ENCODE measurements around the gene TUBB1.
"Not testable (repeated sequence)": the region's sequence is repeated elsewhere in the genome, so short reads cannot be mapped to it uniquely, and the experiment has no call there.

The TUBB1 gene

DNA sequence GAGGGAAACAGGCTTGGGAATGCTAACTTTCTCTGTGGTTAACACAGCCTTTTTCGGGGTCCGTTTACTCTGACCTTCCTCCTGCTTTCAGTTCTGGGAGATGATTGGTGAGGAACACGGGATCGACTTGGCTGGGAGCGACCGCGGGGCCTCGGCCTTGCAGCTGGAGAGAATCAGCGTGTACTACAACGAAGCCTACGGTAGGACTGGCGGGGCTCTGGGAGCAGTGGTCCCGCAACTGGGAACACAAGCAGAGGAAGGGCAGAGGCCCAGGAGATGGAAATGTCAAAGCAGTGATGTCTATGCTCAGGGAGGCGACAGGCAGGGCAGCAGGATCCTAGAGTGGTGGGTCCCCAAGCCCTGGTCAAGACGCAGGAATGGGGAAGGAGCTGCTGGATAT lies 3.5 kb downstream of the TUBB1 start:
- no peak for DNase-seq (ENCODE audit: low read depth)

DNA sequence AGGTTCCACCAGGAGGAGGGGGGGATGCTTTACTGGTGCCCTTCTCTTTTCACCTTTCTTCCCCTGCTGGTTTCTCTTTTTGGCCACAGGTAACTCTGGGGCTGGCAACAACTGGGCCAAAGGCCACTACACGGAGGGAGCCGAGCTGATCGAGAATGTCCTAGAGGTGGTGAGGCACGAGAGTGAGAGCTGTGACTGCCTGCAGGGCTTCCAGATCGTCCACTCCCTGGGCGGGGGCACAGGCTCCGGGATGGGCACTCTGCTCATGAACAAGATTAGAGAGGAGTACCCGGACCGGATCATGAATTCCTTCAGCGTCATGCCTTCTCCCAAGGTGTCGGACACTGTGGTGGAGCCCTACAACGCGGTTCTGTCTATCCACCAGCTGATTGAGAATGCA lies 4.4 kb downstream of the TUBB1 start:
- DNase-seq (ENCODE audit: low read depth), result no peak

DNA sequence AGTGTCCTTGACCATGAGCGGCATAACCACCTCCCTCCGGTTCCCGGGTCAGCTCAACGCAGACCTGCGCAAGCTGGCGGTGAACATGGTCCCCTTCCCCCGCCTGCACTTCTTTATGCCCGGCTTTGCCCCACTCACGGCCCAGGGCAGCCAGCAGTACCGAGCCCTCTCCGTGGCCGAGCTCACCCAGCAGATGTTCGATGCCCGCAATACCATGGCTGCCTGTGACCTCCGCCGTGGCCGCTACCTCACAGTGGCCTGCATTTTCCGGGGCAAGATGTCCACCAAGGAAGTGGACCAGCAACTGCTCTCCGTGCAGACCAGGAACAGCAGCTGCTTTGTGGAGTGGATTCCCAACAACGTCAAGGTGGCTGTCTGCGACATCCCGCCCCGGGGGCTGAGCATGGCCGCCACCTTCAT lies 4.9 kb downstream of the TUBB1 start:
- no peak for DNase-seq (ENCODE audit: low read depth)

DNA sequence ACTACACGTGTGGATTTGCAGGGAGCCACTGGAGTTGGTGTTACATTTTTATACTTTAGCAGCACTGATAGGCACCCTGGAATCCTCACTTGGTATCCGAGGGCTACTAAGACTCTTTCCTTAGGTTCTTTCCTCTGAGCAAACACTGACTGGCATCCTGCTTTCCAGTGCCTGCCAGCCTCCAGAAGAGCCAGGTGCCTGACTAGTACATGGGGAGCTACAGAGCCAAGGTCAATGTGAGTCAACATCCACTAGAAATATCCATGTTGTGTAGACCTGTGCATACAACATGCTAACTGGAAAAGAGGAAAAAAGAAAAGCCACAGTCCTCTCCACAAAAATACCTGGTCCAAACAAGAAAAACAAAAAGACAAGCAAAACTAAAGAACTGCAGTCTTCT lies 5.9 kb downstream of the TUBB1 start:
- no peak for DNase-seq (ENCODE audit: low read depth)

DNA sequence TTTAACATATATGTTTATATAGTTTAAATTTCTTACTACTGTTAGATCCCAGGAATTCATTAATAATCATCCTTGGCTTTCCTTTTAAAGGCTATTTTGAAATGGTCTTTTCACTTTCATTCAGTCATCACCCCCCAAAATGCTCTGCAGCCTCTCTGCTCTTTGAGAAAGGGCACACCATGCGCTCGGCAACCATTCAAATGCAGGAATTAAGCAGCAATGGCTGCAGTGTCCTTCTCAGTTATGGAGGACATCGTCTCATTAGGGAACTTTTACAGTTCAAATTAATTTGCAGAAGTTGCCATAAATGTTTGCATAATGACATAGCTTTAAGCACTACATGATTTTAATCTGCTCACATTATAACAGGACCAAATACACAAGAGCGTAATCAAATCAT lies 6.3 kb downstream of the TUBB1 start:
- DNase-seq (ENCODE audit: low read depth), result no peak

DNA sequence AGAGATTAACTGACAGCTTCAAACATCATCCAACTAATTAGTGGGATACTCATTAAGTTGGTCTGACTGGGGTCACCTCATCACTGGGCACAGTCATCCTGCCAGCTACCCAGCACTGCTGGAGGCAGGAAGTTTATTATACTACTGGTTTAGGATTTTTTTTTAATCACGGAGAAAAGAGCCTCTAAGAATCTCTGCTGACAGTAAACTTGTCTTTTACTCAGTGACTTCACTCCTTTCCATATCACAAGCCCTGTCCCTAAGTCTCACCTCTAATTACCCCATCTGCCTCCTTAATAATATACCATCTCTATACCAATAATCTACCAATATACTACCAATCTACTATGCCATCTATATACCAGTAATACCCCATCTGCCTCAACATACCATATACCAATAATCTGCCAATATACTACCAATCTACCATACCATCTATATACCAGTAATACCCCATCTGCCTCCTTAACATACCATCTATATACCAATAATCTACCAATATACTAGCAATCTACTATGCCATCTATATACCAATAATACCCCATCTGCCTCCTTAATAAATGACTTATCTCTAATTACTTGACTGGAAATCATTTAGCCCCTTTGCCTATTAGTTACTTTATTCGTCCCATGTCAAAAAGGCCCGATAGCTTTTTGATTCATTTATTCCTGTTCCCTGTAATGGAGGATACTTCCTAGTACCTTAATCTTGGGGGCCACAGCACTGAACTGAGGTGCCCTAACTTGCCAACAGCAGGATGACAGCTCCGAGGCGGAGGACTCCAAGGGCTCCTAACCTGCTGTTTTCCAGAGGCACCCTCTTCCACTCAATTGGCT lies 7.9 kb downstream of the TUBB1 start:
- no peak for DNase-seq (ENCODE audit: low read depth)

DNA sequence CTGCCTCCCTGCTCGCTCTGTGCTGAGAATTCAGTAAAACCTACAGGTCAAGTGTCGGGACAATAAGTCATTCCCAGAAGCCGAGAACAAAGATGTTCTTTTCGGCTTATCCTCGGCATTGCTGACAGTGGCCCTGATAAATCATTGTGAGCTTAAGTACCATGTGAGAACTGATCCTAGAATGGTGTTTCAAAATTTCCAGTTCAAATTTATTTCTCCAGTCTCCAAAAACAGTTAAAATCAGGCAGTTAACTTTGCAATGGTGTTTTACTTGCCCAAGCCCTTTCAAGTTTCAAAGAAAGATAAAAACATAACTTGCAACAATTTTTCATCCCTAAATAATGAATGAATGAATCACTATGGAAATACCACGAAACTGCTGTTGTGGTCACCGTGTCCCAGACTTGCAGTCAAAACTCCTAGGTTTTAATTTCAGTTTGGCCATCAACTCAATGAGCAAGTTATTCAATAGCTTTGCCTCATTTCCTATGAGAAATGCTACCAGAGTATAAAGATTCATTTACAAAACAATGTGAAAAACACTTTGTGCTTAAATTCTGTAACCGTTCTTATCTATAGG lies 8.6 kb downstream of the TUBB1 start:
- DNase-seq (ENCODE audit: low read depth), result no peak

DNA sequence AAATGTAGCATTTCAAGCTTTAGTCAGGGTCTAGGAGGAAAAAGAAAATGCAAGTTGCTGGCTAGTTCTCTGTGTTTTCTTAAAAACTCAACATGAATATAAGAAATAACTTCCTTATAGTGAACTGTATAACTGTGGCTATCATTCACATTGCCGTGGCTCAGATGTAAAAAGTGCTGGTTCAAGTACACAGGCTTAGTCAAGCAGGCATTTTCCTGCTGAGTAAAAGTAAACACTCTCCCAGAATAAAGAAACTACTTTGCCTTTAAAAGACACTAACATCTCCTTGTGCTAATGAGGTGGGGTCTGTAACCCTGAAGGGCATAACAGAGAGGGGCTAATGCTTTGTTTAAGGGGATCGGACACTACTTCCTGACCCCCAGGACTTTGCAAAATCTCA lies 9.6 kb downstream of the TUBB1 start:
- no peak for DNase-seq (ENCODE audit: low read depth)

DNA sequence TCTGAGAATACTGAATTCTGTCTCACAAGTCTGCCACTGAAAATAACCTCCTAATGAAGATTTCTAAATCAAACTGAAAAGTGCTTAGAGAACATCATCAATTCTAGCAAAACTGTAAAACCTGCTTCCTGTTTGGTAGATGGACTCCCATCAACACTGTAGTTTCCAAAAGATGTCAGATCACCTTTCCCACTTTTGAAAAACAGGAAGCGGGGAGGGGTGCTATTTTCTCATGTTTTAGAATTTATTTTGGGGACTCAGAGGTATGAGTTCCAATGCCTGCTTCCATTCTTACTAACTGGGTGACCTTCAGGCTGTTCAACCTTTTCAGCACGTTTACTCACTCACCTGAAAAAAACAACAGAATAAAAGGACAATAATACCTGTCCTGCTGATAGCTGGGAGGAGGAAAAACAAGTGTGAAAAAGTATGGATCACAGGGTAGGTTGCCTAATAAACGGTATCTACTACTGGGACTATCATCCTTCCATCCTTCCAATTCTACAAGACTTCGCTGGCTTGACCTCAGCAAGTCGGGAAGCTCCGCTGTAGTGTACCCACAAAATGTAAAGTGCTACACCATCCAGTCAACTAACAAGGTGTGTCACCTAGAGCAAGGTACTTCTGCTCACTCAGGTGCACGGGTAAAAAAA lies 11.8 kb downstream of the TUBB1 start:
- DNase-seq (ENCODE audit: low read depth), result no peak

DNA sequence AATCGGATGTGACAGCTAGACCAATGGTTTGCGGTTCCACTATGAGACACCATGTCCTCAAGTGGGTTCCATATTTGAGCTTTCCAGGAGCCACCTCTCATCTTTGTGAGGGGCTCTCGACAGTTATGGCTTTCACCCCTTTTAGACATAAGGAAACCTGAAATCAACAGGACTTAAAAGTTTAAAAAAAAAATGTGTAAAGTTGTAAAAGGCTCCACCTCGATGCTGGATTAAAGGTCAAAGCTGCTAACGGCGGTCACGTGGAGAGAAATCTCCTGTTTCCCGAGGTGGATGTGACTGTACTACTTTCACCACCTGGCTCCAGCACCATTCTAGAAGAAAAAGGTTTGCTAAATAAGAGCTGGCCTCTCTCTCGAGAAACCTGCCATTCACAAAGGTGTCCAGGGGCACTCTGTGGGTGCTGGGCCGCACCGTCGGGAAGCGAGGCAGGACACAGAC lies 12.4 kb downstream of the TUBB1 start:
- DNase-seq (ENCODE audit: low read depth), result no peak

DNA sequence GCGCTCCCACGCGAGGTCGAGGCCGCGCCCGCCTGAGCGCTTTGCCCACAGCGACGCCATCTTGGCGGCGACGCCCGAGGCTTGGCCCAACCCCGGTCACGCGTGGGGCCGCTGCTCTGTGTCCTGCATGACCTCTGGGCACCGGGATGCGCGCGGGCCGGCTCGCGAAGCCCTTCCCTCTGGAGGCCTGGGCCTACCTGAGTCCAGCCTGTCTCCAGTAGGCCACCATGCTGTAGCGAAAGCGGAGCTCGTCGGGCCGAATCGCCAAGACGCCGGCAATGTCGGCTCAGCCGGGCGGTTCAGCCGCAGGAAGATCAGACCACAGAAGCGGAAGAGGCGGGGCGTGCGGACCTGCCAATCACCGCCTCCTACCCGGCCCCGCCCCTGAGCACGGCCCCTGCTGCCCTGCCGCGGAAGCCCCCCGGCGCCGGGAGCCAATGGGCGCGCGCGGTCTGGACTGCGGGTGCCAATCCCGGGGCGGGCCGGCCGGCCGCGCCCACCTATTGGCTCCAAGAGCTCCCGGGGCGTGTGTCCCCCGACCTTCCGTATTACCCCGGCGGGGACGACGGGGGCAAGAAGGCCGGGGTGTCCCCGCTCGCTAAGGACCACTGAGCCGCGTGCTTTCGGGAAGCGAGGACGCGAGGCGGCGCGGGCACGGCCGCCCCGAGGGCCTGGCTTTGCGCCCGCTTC lies 12.9 kb downstream of the TUBB1 start, which contains the start of gene ATP5F1E:
ATP5F1E (minus strand) TSS at position 313 of the 690 bp plus-strand sequence; CDS start at position 229, 84 bp downstream.
- DNase-seq (ENCODE audit: low read depth), result peak; percentile 88

DNA sequence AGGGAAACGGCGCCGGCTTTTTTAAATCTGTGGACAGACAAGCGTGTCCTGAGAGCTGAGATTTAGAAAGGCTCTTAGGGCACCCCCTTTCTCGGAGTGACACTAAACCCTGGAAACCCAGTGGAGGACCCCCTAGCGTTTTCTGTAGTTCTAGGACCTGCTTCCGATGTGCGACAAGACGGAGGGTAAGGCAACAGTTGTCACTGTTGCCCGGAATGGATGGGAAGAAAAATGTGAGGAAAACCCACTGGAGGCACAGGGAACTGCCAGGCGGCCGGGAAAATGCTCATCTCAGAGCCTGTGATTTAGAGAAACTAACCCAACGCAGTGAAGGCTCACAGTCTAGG lies 13.5 kb downstream of the TUBB1 start:
- no peak for DNase-seq (ENCODE audit: low read depth)

DNA sequence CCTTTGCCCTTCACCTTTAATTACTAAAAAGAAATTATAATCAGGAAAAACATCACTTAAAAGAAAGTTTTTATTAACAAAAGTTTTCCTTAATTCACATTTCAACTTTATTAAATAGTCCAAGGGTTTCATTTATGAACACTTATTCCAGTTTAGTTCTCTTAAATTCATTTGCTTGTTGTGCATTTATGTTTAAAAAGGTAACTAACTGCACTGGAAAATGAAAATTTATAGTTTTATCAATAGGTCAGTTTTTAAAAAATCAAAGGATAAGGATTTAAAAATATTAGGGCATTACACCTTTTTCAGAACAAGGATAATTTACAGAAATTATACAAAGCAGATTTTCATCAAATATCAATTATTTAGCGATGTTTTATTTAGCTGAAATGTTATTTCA lies 13.9 kb downstream of the TUBB1 start:
- no peak for DNase-seq (ENCODE audit: low read depth)

DNA sequence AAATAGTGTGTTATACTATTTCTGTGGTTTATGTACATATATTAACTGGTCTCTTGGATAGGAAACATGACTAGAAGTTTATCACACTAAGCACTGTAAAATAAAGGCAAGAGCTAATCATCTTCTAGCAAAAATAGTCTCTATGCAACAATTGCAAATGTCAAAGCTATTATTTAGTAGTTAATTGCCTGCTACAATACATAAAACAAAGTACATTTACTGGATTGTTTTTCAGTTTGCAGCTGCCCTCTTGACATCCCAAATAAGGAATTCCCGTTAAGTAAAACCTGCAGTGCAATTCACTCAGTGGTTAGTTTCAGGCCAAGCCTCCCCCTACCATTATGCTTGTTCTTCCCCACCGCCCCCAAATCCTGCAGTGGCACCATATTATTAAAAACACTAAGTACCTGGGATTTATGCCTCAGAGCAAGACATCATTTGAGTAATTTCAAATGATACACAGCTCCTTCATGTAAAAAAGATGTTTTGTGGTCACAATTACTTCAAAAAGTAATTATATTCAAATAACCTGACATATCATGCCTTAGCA lies 14.5 kb downstream of the TUBB1 start:
- no peak for DNase-seq (ENCODE audit: low read depth)

DNA sequence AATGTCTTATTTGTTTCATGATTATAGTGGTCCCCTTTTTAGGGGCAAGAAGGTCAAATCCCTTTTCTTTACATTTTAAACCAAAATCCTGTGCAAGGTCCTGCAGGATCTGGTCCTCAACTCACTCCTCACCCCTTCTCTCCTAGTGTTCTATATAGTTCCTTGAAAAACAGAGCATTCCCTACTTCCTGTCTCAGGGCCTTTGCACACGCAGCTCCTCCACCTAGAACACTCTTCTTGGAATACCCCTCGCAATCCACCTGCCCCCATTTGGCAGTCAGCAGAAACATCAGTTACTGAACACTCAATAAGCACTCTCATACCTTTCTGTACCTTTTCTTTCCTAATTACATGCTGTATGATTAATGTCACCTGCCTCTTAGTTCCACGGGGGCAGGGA lies 16.2 kb downstream of the TUBB1 start:
- DNase-seq (ENCODE audit: low read depth), result no peak

DNA sequence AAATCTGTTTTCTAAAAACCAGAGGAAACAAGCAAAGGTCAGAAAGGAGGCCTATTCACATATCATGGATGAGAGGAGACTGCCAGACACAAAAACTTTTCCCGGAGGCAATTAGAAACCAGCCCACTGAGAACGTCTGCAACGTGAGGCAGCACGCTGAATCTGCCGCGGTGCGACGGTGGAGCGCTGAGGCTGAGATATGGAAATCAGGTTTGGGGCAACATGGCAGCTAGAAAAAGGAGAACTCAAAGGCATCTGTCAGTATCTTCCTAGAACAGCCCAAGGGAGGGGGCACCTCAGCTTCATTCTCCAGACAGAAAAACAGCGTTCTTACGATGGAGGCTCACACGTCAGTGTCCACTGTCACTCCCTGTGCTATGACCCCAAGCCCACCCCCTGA lies 18.2 kb downstream of the TUBB1 start:
- DNase-seq (ENCODE audit: low read depth), result no peak

DNA sequence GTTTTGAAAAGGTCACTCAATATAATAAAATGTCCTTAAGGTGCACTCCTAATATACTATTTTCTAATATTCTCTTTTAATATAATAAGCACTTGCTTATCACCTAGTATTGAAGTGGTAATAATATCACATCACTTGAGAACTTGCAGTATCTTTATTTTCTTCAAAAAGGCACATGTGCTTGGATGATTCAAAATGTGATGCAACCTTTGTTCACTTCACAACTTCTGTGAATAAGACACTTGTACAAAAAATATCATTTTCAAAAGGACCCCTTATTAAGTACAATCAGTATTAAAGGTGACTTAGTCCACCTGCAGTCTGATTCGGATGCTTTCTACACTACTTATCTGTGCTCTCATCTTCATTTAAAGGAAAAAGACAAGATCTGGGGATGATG lies 20.0 kb downstream of the TUBB1 start:
- DNase-seq (ENCODE audit: low read depth), result no peak

DNA sequence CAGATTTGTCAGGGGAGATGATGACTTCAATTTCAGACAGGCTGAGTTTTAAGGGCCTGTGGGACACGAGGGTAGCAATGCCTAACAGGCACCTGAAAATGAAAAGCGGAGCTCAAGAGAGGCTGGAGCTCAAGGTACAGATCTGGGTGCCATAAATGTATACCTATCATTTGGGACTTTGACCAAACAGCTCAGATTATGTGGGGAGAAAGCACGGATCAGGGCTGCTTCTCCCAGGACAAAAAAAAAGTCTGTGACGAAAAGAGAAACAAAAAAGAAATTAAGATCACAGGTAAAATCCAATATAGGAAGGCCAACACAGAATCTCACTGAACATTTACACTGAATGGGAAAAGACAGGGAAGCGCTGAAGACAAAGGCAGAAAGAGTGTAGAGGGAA lies 21.4 kb downstream of the TUBB1 start:
- no peak for DNase-seq (ENCODE audit: low read depth)

DNA sequence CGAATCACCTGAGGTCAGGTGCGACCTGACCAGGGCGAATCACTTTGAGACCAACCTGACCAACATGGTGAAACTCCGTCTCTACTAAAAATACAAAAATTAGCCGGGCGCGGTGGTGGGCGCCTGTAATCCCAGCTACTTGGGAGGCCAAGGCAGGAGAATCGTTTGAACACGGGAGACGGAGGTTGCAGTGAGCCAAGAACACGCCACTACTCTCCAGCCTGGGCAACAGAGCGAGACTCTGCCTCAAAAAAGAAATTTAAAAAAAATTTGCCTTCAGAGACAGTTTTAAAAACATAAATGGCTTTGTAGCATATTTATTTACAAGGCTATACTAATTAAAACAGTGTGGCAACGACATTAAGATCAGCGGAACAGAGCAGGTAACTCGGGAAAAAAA lies 22.3 kb downstream of the TUBB1 start:
- DNase-seq (ENCODE audit: low read depth), result not testable (repeated sequence)

DNA sequence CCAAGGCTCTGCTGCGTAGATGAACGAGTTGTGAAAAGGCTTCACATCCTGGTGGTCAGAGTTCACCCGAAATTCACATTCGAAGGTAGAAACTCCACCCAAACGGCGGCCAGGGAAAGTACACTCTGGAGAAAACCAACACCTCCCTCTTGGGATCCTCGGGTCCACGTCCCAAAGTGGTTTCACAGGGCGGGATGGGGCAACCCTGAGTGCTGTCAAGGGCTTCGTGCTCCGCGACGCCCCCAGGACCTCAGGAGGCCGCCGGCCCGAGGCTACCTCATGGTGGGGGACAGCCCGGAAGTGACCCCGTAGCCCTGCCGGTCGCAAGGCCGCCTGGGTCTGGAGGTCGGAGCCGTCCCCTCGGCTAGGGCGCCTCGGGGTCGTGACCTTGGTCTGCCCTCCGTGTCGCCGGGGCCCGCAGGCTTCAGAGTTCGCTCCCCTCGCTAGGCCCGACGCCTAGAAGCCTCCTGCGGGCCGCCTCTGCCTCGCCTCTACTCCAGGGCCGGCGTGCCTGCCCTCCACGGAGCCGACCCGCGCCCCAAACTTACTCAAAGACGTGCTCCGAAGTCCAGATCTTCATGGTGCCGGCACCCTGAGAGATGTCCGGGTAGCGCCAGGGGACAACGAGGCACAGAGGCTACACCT lies 23.0 kb downstream of the TUBB1 start, which contains the start of gene PRELID3B:
PRELID3B (minus strand) TSS at position 636 of the 645 bp plus-strand sequence; CDS start at position 580, 56 bp downstream.
- no peak for DNase-seq (ENCODE audit: low read depth)

DNA sequence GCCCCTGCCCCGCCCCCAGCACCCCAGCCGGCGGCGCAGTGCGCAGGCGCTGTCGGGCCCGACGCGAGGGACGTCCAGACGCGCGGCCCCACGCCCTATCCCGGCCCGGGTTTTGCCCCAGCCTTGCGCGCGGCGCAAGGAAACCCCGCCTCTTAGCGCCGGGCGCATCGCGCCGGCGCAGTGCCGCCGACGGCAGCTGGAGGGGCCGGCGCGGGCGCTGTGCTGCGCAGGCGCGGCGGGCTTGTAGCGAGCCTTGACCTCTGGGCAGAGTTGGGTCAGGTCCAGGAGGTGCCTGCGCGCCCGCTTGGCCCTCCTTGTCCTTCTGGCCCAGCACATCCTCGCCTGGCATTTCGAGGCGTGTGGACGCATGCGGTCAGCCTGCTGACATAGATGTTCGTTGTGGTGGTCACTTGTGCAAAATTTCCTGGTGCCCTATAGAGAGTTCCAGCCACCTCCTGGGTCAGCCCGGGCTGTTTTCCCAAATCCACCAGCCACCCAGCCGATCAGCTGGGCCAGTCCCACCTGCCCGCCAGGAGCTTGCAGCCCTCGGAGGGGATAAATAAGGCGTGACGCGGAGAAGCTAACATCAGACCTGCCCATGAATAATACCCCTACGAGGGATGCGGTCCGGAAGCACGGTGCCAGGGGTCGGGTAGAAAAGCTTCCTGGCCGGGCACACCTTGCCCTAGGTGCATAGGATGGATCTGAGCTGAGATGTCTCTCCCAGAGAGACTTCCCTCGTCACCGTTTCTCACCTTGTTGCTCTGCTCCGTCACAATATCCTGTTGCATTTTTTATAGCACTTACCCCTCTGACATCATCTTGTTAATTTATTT lies 23.8 kb downstream of the TUBB1 start:
- DNase-seq (ENCODE audit: low read depth), result peak; percentile 77

Measured in stimulated activated CD8-positive, alpha-beta memory T cell treated with anti-CD3 and anti-CD28 coated beads, Interleukin-15, amount 100 ng/mL, for 1 hour (primary cell).